H9 (cell line): ENCODE measurements around the gene CIB4. TPM values are rescaled to one million over a fixed set of nuclear protein-coding genes. Genes with fewer than 3 reads are reported as not detected.
A peak's percentile ranks its signal among the peaks of the same experiment; 100 is the strongest.

Source experiments
- DNase-seq: peaks from one replicate; pipeline ENCODE4 v3.0.0-alpha.2; 2017
- H2AFZ ChIP-seq: one replicate; pipeline ENCODE4 v1.6.1; 2013; ENCODE audit warnings: mild to moderate bottlenecking, low read length, control low read depth, moderate library complexity
- H2AK5ac ChIP-seq: 2 replicates; pipeline ENCODE4 v1.6.1; 2013; ENCODE audit warnings: low read length, control low read depth, mixed read lengths; ENCODE audit not compliant: insufficient read length
- H2BK120ac ChIP-seq: one replicate; pipeline ENCODE4 v1.6.1; 2013; ENCODE audit warnings: low read depth, mild to moderate bottlenecking, low read length, control low read depth, inconsistent platforms; ENCODE audit not compliant: poor library complexity, severe bottlenecking
- H2BK12ac ChIP-seq: 2 replicates; pipeline ENCODE4 v1.6.1; 2013; ENCODE audit warnings: low read length, control low read depth, mixed read lengths, low read depth; ENCODE audit not compliant: insufficient read length
- H2BK15ac ChIP-seq: 2 replicates; pipeline ENCODE4 v1.6.1; 2013; ENCODE audit warnings: low read depth, low read length, control low read depth
- H2BK20ac ChIP-seq: one replicate; pipeline ENCODE4 v1.6.1; 2013; ENCODE audit warnings: low read depth, mild to moderate bottlenecking, low read length, control low read depth, inconsistent platforms; ENCODE audit not compliant: poor library complexity, severe bottlenecking
- H2BK5ac ChIP-seq: 2 replicates; pipeline ENCODE4 v1.6.1; 2013; ENCODE audit warnings: low read length, control low read depth, mixed read lengths; ENCODE audit not compliant: insufficient read length
- H3K14ac ChIP-seq: 2 replicates; pipeline ENCODE4 v1.6.1; 2013; ENCODE audit warnings: low read length, control low read depth; ENCODE audit not compliant: insufficient read depth
- H3K18ac ChIP-seq: 2 replicates; pipeline ENCODE4 v1.6.1; 2013; ENCODE audit warnings: low read depth, mild to moderate bottlenecking, mixed read lengths, low read length, control low read depth; ENCODE audit not compliant: insufficient read length
- H3K23ac ChIP-seq: 2 replicates; pipeline ENCODE4 v1.6.1; 2013; ENCODE audit warnings: low read length, control low read depth, mixed read lengths, low read depth; ENCODE audit not compliant: insufficient read length
- H3K23me2 ChIP-seq: 2 replicates; pipeline ENCODE4 v1.6.1; 2013; ENCODE audit warnings: low read depth, mild to moderate bottlenecking, mixed read lengths, low read length, control low read depth; ENCODE audit not compliant: insufficient read length, poor library complexity, severe bottlenecking
- H3K27ac ChIP-seq: 2 replicates; pipeline ENCODE4 v1.5.1; 2013; ENCODE audit warnings: low read length, control low read depth, mixed read lengths, low read depth; ENCODE audit not compliant: insufficient read length
- H3K27me3 ChIP-seq: 2 replicates; pipeline ENCODE4 v1.6.1; 2013; ENCODE audit warnings: low read length, control low read depth, inconsistent platforms; ENCODE audit not compliant: insufficient read depth
- H3K4ac ChIP-seq: 2 replicates; pipeline ENCODE4 v1.6.1; 2013; ENCODE audit warnings: low read depth, mild to moderate bottlenecking, control low read depth, inconsistent platforms, low read length, moderate library complexity
- H3K4me1 ChIP-seq: 2 replicates; pipeline ENCODE4 v1.6.1; 2013; ENCODE audit warnings: low read length, control low read depth, inconsistent platforms; ENCODE audit not compliant: insufficient read depth
- H3K4me2 ChIP-seq: 2 replicates; pipeline ENCODE4 v1.6.1; 2013; ENCODE audit warnings: low read length, control low read depth, mixed read lengths; ENCODE audit not compliant: insufficient read length, insufficient read depth
- H3K56ac ChIP-seq: 2 replicates; pipeline ENCODE4 v1.6.1; 2013; ENCODE audit warnings: low read depth, mild to moderate bottlenecking, mixed read lengths, low read length, control low read depth; ENCODE audit not compliant: insufficient read length
- H3K79me1 ChIP-seq: 2 replicates; pipeline ENCODE4 v1.6.1; 2013; ENCODE audit warnings: low read depth, mild to moderate bottlenecking, moderate library complexity, low read length, control low read depth, inconsistent platforms; ENCODE audit not compliant: insufficient read depth, poor library complexity, severe bottlenecking
- H3K79me2 ChIP-seq: 2 replicates; pipeline ENCODE4 v1.6.1; 2013; ENCODE audit warnings: low read length, control low read depth, inconsistent platforms; ENCODE audit not compliant: insufficient read depth
- H3K9ac ChIP-seq: 2 replicates; pipeline ENCODE4 v1.6.1; 2013; ENCODE audit warnings: low read length, control low read depth, mixed read lengths; ENCODE audit not compliant: insufficient read length; ENCODE audit errors: extremely low read depth
- H3K9me3 ChIP-seq: one replicate; pipeline ENCODE4 v1.6.1; 2013; ENCODE audit warnings: low read depth, low read length, inconsistent platforms; ENCODE audit not compliant: control insufficient read depth
- H3T11ph ChIP-seq: one replicate; pipeline ENCODE4 v1.6.1; 2013; ENCODE audit warnings: mild to moderate bottlenecking, low read length, control low read depth, inconsistent platforms
- H4K20me1 ChIP-seq: one replicate; pipeline ENCODE4 v1.6.1; 2013; ENCODE audit not compliant: control insufficient read depth, insufficient read length, insufficient read depth
- H4K5ac ChIP-seq: 2 replicates; pipeline ENCODE4 v1.6.1; 2013; ENCODE audit warnings: low read depth, mild to moderate bottlenecking, mixed read lengths, low read length, control low read depth; ENCODE audit not compliant: insufficient read length
- H4K8ac ChIP-seq: replicated peaks from 2 replicates; pipeline ENCODE4 v1.6.1; 2013; ENCODE audit warnings: low read length, control low read depth, mixed read lengths, low read depth; ENCODE audit not compliant: insufficient read length
- H4K91ac ChIP-seq: 2 replicates; pipeline ENCODE4 v1.6.1; 2013; ENCODE audit warnings: low read depth, mild to moderate bottlenecking, moderate library complexity, mixed read lengths, low read length, control low read depth; ENCODE audit not compliant: insufficient read length
- H3K27ac Mint-ChIP-seq, 3 experiments: 2 replicates in 2 of 3; 3 replicates in 1 of 3; pipeline ENCODE4 v1.8.0; 2020 to 2021; ENCODE audit warnings: mixed read lengths in 3 of 3, mild to moderate bottlenecking in 1 of 3, moderate library complexity in 1 of 3
- H3K27me3 Mint-ChIP-seq: 2 replicates; pipeline ENCODE4 v1.8.0; 2021; ENCODE audit warnings: low read depth, mild to moderate bottlenecking, moderate library complexity, mixed read lengths
- H3K36me3 Mint-ChIP-seq, 3 experiments: 2 replicates in 2 of 3; 3 replicates in 1 of 3; pipeline ENCODE4 v1.8.0; 2020 to 2021; ENCODE audit warnings: low read depth in 3 of 3, mixed read lengths in 3 of 3; ENCODE audit not compliant: insufficient read depth in 1 of 3
- H3K4me1 Mint-ChIP-seq, 2 experiments: 2 replicates each; pipeline ENCODE4 v1.8.0; 2020; ENCODE audit warnings: mixed read lengths in 2 of 2
- H3K4me3 Mint-ChIP-seq, 2 experiments: 2 replicates in 1 of 2; 3 replicates in 1 of 2; pipeline ENCODE4 v1.8.0; 2020 to 2021; ENCODE audit warnings: mild to moderate bottlenecking in 2 of 2, mixed read lengths in 2 of 2, moderate library complexity in 1 of 2
- H3K9me3 Mint-ChIP-seq, 2 experiments: 2 replicates in 1 of 2; 3 replicates in 1 of 2; pipeline ENCODE4 v1.8.0; 2020; ENCODE audit warnings: mild to moderate bottlenecking in 2 of 2, mixed read lengths in 2 of 2, moderate library complexity in 1 of 2
- CTCF ChIP-seq: fragments of 200-600 bp; sonication (generic); conservative IDR thresholded peaks from 3 replicates; pipeline ENCODE4 v1.8.0; 2021; ENCODE audit warnings: antibody characterized with exemption, mild to moderate bottlenecking
- WGBS: extraction: QIAGEN DNeasy Blood & Tissue Kit; methylation state at CpG from one replicate; pipeline ENCODE4 v1.1.7; 2013; ENCODE audit warnings: missing lambda C conversion rate, low lambda C conversion rate, mixed read lengths; ENCODE audit not compliant: insufficient read length; ENCODE audit errors: extremely low coverage; 5-methylcytosine and 5-hydroxymethylcytosine counted together
- total RNA-seq: library from RNA; stranded (reverse); gene quantifications from 2 replicates; pipeline ENCODE4 v1.2.1, GENCODE V29; 2021

The CIB4 gene
- total RNA-seq, 1 experiment from 2014 or later, result not detected

GRCh38 chr2:26552641-26553374 is 88.4 kb downstream of the CIB4 start:
- no peak overlapping the region for H2AK5ac ChIP-seq
- H3T11ph ChIP-seq, result no peak overlapping the region
- no peaks in the 10 kb centered on the region for H3K9me3 Mint-ChIP-seq
- H3K4me2 ChIP-seq, result no peak overlapping the region
- H2BK5ac ChIP-seq, result no peak overlapping the region
- H3K27ac ChIP-seq, result no peak overlapping the region
- H3K9me3 ChIP-seq, result no peaks in the 10 kb centered on the region
- H3K79me2 ChIP-seq, result no peaks in the 10 kb centered on the region
- H3K4me1 Mint-ChIP-seq, result peaks cover 9 to 24% of the 10 kb centered on the region in 2 experiments
- no peaks in the 10 kb centered on the region for H3K27me3 ChIP-seq
- no peak overlapping the region for H3K14ac ChIP-seq
- no peak for DNase-seq
- H3K79me1 ChIP-seq, result no peaks in the 10 kb centered on the region
- no peak overlapping the region for H3K56ac ChIP-seq
- no peak overlapping the region for H3K23ac ChIP-seq
- TF ChIP-seq CTCF, result peak; percentile 36
- H3K27ac Mint-ChIP-seq, result no peak overlapping the region; a peak in 1 of 7 replicates
- no peak overlapping the region for H3K4me3 Mint-ChIP-seq
- no peak overlapping the region for H2BK15ac ChIP-seq
- no peak overlapping the region for H4K5ac ChIP-seq
- no peaks in the 10 kb centered on the region for H3K4me1 ChIP-seq
- H4K20me1 ChIP-seq, result no peaks in the 10 kb centered on the region
- H3K9ac ChIP-seq, result no peak overlapping the region
- H3K23me2 ChIP-seq, result no peaks in the 10 kb centered on the region
- no peak overlapping the region for H2AFZ ChIP-seq
- no CpG with 5 or more reads among the region's 9 CpGs for WGBS
- peaks cover 22% of the 10 kb centered on the region for H3K27me3 Mint-ChIP-seq
- H3K36me3 Mint-ChIP-seq, result no peaks in the 10 kb centered on the region; a peak in 1 of 7 replicates
- no peak overlapping the region for H2BK20ac ChIP-seq
- no peak overlapping the region for H4K8ac ChIP-seq
- no peak overlapping the region for H4K91ac ChIP-seq
- H3K18ac ChIP-seq, result no peak overlapping the region
- H3K4ac ChIP-seq, result no peak overlapping the region
- no peak overlapping the region for H2BK12ac ChIP-seq
- H2BK120ac ChIP-seq, result no peak overlapping the region
